Measurements from ENCODE around the gene C22orf31. TPM values are rescaled to one million over a fixed set of nuclear protein-coding genes. Genes with fewer than 3 reads are reported as not detected.

The C22orf31 gene
- total RNA-seq, 1 experiment from 2014 or later = not detected

- peaks cover 0 to 4% of the 10 kb centered on the region in 2 experiments; a peak in 1 of 4 replicates for H3K36me3 ChIP-seq (ENCODE audit: control insufficient read depth in 1 of 2, insufficient read depth in 2 of 2, low read length in 2 of 2)
- RAD21 ChIA-PET (ENCODE audit: low non-redundant PET in 1 of 2, low total read pairs in 2 of 2, uncharacterized antibody in 2 of 2, unreplicated experiment in 2 of 2) = no interaction called here
- no peak for ATAC-seq
Measured at GRCh38 chr22:29023172-29023796, 38.3 kb downstream of the C22orf31 start.

More at GRCh38 chr22:29023172-29023796, 38.3 kb downstream of the C22orf31 start:
- CTCF ChIA-PET = no interaction called here
- intact Hi-C loops (cut with micrococcal nuclease) = no loop called here
- H3K4me1 ChIP-seq (ENCODE audit: control insufficient read depth in 1 of 2, insufficient read depth in 2 of 2, low read length in 2 of 2) = peaks cover 17 to 25% of the 10 kb centered on the region in 2 experiments; a peak in 3 of 4 replicates
- H3K9me3 ChIP-seq (ENCODE audit: control insufficient read depth in 1 of 2, insufficient read depth in 1 of 2, low read depth in 1 of 2, low read length in 2 of 2) = peaks cover 3 to 9% of the 10 kb centered on the region in 2 experiments; a peak in 1 of 4 replicates
- H3K4me2 ChIP-seq (ENCODE audit: low read length) = no peak overlapping the region
- H2AFZ ChIP-seq (ENCODE audit: low read depth, low read length, poor library complexity, severe bottlenecking) = no peak overlapping the region
- no peaks in the 10 kb centered on the region for H3K27me3 ChIP-seq (ENCODE audit: insufficient read depth, low read length)
- H3K9me2 ChIP-seq (ENCODE audit: insufficient read depth) = no peaks in the 10 kb centered on the region
- POLR2A ChIA-PET = no interaction called here
- H4K20me1 ChIP-seq (ENCODE audit: insufficient read depth) = no peaks in the 10 kb centered on the region
- no TSS peak for BruUV-seq (replicated peaks)
- no peak overlapping the region for H3K4me3 ChIP-seq (replicated peaks in 1 of 2; ENCODE audit: low read depth in 1 of 2, low read length in 2 of 2)
- TF ChIP-seq EGR1 (IDR thresholded peaks at IDR 0.05; ENCODE audit: low read depth) (no peak), REST (IDR thresholded peaks at IDR 0.05; ENCODE audit: low read depth) (no peak), POLR2A (IDR thresholded peaks at IDR 0.05; ENCODE audit: borderline replicate concordance, extremely low read depth, insufficient read depth, insufficient read length) (no peak), ZBTB33 (IDR thresholded peaks at IDR 0.05; ENCODE audit: extremely low read depth, insufficient replicate concordance, low read length) (no peak), FOSL1 (IDR thresholded peaks at IDR 0.05; ENCODE audit: low read depth) (no peak)
- H3K79me2 ChIP-seq (ENCODE audit: insufficient read depth, low read length) = peaks cover 4% of the 10 kb centered on the region; the same call in 1 of the 2 replicates
- no peak for DNase-seq (ENCODE audit: low read depth, low spot score)
- H3K9ac ChIP-seq (ENCODE audit: low read length) = no peak overlapping the region
- no peak overlapping the region for H3K27ac ChIP-seq (ENCODE audit: low read depth, low read length)

Data from HCT116 (cell line).